ENCODE results near the gene ABLIM3.

DNA sequence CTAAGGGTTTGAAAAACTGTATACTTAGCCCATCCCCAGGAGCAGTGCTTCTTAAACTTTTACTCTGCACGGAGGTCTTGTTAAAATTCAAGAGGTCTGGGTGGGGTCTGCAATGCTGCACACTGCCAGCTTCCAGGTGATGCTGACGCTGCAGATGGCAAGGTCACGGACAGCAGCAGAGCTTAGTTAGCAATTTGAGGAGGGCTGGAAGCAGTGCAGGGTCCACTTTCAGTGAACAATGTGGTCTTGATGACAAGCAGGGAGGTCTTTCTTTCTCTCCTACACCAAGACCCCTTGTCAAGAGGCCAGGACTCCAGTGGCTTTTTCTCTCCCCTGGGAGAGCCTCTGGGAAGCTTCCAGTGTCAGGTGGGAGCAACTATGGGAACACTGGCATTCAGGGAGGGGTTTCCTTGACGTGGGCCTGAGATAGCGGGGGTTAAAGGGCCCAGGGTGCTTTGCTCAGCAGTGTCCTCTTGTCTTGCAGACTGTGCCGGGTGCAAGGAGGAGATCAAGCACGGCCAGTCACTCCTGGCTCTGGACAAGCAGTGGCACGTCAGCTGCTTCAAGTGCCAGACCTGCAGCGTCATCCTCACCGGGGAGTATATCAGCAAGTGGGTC, 65.3 kb downstream of the ABLIM3 start:
- TF ChIP-seq ATF3 (IDR thresholded peaks at IDR 0.05; ENCODE audit: insufficient read depth, low read depth, low read length) (no peak), CTCF (IDR thresholded peaks at IDR 0.05; ENCODE audit: control extremely low read depth in 1 of 3, insufficient read depth in 1 of 3, low read depth in 1 of 3, low read length in 3 of 3) (no peak), TEAD4 (IDR thresholded peaks at IDR 0.05; ENCODE audit: low read depth, low read length) (no peak), BRCA1 (IDR thresholded peaks at IDR 0.05; ENCODE audit: low read depth, low read length) (no peak), POLR2AphosphoS5 (IDR thresholded peaks at IDR 0.05; ENCODE audit: low read depth, low read length) (no peak), TAF1 (IDR thresholded peaks at IDR 0.05; ENCODE audit: low read depth, low read length) (no peak)
